HTERT RPE-1 (cell line): ENCODE data around the gene CP.

Experiments
- in situ Hi-C: fragments of 300-500 bp; cut with MboI; formaldehyde crosslinking; loops from 4 replicates; pipeline ENCODE4 v1.14.3; 2020; ENCODE audit warnings: low sequenced_read_pairs

Gene CP

DNA sequence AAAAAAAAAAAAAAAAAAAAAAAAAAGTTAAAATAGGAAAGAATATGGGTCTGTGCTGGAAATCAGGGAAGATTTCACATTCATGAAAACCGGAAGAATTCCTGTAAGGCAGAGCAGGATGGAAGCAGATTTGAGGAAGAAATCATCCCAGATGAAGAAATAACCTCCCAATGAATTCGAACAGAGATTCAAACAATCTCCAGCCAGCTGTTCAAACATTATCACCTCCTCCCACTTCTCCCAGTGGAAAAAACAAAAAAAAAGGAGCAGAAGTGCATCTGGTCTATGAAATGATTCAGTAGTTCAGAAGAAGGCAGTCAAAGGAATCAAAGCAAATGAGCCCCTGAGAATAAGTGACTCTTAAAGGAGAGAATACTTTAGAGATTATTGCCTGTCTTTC lies 33.1 kb downstream of the CP start:
- in situ Hi-C loops: no loop called here

DNA sequence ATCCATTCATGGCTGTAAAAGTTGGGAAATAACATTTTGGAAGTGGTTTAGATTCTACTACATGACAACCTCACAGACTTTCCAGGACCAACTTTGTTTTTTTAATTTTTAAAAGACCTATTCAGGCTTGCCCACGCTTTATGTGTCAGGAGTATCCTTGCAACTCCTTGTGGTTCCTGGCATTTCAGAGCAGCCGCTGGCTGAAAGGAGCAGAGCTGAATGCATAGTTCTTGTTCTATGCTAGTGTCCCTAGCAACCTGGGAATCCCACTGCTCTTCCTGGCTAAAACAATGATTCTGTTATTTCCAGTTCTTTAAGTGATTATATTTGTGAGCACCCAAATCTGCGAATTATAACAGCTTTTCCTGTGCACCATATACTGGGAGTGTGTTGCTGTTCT lies 34.9 kb downstream of the CP start:
- in situ Hi-C loops: no loop called here

DNA sequence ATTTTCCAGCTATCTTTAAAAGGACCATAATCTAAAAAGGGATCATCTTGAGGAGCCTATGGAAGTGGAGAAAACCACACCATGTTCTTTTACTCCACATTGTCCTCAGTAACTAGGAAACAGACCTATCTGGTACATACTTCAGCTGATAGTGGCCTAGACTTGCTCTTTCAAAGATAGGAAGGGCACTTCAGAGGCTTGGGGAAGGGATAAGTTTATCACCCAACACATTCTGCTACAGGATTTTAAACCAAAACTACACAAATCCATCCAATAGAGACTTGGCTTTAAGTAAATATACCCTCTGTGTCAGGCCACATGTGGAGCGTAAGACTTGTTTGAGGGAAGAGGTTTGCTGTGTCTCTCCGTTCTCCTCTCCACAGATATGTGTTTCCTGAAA lies 35.4 kb downstream of the CP start:
- in situ Hi-C loops: no loop called here

DNA sequence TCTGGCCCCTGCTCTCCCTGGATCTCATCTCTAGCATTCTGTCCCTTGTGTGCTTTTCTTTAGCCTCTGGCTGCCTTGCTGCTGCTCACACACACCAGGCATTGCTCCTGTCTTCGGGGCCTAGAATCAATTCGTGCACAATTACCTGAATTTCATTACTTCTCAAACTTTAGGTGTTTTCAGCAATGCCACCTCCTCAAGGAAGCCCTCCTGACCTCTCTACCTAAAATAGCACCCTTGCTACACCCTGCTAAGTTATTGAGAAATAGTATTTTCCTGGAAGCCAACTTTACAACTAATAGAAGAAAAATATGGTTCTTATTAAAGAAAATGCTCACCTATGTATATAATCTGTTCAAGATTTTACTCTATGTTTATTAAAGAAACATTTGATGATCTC lies 40.4 kb downstream of the CP start:
- in situ Hi-C loops: no loop called here

DNA sequence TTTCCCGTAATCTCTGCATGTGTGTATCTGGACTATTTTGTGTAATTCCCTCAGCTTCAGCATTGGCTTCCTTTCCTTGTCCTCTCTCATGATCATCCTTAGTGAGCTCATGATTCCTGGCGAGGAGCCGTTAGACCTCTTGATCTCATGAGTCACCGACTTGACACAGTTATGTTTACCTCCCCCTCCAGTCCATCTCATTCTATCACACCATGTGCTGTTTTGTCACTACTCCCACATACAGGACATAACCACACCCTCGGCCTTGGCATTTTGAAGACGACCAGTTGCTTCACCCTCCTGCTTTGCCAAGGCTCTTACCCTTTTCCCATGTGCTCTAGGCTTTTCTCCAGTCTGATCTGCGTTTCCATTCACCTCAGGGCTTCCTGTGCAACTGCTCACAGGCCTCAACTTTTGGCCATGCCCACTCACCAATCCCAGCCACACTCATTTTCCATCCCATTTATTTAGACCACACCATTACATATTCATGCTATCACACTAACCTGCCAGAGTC lies 41.5 kb downstream of the CP start:
- in situ Hi-C loops: no loop called here

DNA sequence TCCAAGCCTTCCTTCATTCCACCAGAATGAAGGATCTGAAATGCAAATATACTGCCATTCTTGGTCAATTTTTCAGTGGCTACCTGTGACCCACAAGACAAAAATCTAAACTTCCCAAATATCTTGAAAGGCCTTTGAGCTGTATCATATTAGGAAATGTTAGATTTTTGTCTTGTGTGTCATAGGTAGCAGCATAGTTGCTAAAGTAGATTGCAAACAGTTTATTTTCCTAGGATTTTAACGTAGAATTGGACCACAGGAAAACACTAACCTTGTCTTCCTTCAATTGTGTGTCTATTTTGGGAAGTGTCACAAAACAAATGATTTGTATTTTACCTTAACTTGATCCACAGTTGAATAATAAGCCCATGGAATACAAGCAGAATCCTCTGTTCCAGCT lies 42.4 kb downstream of the CP start:
- in situ Hi-C loops: no loop called here

DNA sequence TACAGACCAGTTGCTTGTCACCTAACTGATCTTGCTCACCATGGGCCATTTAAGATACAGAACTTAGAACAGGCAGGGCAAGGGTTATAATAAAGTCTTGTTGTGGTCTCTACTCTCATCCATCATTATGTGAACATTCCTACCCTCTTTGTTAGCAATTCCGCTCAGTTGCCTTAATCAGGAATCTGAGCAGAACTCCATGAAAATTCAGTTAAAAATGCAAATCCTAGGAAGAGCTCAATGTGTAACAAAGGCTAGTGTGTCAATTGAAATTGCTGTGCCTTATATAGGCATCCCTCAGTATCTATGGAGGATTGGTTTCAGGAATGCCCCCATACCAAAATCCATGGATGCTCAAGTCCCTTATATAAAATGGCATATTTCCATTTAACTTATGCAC lies 44.5 kb downstream of the CP start:
- in situ Hi-C loops: no loop called here

DNA sequence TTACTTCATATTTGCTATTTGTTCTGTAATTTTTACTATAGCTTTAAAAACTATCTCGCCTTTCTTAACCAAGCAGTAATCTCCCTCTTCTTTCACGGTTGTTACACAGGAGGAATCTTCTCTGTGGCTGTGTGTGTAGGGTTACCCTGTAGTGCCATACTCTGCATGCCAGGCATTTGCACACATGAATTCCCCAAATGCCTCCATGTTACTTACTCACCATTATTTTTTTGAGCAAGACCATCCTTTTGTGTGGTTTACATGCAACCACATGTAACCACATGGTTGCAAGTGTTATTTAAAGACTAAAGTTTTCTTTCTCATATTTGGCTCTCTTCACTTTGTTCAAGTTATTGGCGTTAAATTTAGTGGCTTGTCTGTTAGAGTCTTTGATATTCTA lies 46.7 kb downstream of the CP start:
- in situ Hi-C loops: no loop called here

DNA sequence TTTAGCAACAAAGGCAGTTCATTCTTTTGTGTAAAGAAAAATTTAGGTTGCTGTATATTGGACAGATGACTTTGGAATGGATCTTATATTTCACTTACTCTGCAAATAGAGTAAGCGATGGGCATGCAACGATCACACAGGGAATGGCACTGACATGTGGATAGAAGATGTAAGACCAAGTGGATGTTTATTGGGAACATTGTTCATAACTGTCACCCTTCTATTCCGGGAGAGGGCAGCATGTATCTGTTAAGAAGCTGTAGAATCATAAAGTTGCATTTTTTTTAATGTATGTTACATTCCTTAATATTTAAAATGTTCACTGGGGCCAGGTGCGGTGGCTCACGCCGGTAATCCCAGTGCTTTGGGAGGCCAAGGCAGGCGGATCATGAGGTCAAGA lies 51.0 kb downstream of the CP start:
- in situ Hi-C loops: no loop called here

DNA sequence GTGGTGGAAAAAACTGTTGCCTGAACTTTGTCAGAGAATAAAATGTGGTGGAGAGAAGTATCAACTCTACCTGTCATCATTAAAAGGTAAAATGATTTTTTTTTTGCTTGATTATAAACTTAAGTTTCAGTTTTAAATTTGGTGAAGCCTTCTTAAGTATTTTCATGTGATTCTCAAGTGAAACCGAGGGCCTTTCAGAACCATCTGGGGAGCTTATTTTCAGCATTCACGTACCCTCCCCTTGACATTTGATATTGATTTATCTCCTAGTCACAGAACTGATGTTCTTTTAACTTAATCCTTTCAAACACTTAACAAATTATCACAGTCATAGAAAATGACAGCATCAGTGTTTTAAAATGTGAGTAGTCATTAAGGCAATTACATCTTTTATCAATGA lies 53.7 kb downstream of the CP start:
- in situ Hi-C loops: no loop called here

DNA sequence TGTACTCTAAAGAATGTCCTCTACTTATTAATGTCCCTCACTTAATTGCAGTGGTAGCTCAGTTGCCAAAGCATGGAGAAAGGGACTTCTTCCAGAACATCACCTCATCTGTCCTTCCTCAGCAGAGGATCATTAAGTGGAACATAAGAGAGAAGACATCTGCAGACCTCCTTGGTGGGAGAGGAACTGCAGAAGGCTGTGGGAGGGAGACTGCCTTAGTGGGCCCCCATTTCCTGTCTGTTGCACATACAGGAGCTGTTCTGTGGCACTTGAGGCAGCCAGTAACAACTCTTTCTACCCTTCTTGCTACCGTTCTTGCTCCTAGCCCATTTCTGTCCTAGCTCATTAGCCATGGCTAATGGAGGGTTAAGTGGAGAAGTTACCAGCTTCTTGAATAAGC lies 58.6 kb downstream of the CP start:
- in situ Hi-C loops: no loop called here

DNA sequence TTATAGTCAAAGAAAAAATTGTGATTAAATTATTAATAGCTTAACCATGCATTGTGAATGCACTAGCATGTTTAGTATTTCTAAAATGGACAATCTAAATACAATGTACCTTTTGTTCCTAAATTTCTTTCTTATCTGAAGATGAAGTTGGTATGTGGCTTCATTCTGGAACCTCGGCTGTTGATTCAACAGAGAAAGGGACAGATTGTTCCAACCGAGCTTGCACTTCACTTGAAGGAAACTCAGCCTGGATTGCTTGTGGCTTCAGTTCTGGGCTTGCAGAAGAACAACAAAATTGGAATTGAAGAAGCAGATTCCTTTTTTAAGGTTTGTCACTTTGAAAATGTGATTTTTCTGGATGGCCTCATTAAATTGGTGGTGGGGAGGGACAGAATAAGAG lies 59.6 kb downstream of the CP start:
- in situ Hi-C loops: no loop called here

DNA sequence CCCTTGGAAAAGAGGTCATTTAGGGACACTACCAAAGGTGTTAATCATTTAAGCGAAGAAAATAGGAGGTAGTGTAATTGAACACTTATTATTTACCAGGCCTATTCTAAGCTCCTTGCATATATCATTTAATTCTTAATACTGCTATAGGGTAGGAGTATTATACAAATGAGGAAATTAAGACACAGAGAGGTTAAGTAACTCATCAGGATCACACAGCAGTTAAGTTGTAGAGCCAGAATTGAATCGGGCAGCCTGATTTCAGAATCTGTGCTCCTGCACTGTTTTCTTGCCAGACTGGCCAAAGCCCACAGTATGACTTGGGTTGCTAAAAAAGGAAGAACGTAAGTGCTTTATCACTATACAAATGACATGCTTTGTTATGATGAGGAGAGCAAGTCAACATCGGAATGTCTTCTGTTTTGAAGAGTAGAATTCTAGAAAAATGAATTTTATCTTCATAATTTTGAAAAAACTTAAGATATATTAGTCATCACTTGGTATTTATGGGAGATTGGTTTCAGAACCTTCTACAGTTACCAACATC lies 60.8 kb downstream of the CP start:
- in situ Hi-C loops: no loop called here

DNA sequence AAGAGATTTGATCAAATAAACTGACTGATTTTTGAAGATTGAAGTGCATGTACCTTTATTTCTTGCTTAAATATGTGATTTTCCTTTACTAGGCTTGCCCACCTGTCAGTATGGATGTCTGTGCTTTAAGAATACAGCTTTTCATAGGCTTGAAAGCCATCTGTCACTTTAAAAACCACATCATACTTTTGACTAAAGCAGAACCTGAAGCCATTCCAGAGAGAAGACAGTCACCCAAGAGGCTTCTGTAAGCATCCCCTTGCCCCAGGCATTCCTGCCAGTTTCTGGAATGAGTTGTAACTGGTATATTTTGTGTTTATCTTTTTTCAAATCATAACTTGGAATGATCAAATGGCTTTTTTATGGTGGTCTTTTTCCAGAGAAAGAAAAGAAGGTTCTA lies 68.2 kb downstream of the CP start:
- in situ Hi-C loops: no loop called here

DNA sequence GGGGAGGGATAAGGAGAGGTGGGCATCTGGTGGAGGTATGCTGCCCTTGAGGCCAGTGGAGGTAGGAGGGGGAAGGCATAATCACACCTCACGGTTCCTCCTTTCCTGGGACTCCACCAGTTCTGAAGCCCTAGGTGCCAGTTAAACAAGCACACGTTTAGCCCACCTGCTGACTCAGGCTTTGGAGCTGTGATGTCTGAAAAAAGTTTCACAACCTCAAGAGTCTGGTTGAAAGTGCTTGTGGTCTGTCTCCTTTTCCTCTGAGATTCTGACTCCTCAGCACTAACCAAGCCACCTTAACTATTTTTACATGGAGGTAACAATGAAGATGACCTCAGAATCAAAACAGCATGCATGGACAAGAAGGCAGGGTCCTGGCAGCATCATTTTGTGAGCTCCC lies 69.2 kb downstream of the CP start:
- in situ Hi-C loops: no loop called here

DNA sequence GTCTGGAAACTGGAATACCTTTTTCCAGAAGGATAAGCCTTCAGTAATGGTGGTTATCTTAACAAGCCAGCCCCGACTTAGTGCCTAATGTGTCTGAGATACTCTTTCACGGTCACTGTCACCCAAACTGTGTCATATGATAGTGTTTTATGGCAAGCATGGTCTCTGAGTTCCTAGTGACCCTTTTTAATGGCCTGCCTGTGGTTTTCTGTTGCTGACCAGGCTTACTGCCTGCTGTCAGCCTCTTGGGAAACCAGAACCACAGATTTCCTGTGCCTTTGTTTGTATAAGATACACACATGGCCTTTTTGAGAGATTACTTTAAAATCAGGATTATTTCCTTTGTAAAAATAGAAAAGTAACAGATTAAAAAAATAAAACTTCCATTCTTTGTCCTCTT lies 69.8 kb downstream of the CP start:
- in situ Hi-C loops: no loop called here

DNA sequence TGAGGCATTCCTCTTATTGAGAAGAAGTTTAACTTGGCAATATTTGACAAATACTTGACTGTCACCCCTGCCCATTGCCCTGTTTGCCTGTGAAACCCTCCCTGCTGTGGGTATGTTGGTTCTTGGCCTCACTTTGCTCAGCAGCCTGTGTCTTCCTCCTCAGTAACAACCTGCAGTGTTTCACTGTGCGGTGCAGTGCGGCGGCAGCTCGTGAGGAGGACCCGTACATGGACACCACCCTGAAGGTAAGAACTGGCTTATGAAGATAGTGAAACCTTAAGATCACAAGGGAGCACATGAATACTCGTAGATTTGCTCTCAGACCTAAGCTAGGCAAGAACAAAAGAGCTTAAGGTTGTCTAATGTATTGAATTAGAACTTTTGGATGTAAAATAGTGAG lies 71.2 kb downstream of the CP start:
- in situ Hi-C loops: no loop called here

DNA sequence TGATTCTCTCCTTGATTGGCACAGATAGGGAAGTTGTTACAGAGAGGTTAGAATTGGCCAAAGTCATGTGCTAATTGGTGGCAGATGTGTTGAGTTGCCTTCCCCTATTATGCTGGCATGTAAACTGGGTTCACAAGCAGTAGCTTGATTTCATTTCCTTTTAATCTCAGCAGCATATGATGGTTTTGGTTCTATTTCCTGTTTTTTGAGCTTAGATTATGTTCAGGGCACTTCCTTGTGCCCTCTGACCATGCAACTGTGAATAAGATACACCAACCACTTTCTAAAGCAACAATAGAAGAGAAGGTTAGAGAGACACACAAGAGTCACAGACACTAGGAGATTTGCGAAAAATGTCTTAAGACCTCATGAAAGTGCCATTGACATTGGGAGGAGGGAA lies 75.7 kb downstream of the CP start:
- in situ Hi-C loops: no loop called here

DNA sequence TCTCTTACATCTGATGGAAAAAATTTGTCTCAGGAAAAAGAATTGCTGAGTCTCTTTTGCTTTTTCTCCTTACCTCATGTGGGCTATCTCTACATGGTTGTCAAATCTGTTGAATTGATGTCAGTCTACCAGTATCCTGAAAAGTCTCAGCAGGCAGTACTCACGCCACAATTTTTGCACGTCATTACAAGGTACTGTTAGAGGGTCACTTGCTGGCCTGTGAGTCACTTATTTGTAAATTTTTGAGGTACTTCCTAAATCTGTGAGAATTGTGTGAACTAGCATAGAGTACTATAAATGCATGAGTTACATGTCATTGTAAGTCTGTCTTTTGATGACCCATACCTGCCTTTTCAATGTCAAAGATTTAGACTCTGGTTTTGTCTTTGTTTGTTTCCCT lies 76.3 kb downstream of the CP start:
- in situ Hi-C loops: no loop called here

DNA sequence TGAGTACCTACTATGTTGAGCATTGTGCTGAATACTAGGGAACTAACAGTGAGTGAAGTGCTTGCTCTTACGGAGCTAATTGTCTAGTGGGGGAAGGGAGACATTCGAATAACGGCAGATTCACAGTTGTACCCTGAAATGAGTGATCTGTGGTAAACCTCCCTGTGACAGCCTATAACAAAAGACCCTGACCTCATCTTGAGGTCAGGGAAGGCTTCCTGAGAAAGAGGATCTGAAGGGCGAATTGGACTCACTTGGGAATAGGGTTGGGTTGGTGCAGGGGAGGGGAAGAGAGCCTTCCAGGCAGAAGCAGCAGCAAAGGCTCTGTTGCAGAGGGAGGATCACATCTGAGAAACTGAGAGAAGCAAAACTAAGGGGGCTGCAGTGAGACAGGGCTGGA lies 78.9 kb downstream of the CP start:
- in situ Hi-C loops: no loop called here

DNA sequence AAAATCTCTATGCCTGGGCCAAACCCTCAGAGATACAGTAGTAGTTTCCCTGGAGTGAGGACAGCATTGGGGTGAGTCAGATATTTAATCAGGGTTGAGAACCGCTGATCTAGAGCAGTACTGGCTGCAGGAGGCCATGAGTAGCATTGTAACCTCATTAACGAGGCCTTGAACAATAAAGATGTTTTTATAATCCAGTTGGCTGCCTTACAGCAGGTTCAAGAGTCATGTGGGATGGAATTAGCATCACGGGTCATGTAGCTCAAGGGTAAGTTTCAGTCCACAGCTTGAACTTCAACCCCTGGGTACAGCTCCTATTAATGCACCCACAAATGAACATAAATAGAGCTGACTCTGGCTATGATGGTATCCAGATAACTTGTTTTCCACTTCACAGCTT lies 87.1 kb downstream of the CP start:
- in situ Hi-C loops: no loop called here

DNA sequence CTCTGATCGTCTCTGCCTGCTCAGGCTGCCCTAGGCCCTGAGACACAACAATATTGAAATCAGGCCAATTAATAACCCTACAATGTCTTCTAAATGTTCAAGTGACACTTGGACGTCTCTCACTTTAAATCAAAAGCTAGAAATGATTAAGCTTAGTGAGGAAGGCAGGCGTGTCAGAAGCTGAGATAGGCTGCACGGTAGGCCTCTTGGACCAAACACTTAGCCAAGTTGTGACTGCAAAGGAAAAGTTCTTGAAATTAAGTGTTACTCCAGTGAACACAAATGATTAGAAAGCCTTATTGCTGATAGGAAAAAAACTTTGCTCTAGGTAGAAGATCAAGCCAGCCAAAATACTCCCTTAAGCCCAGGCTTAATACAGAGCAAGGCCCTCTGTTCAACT lies 90.0 kb downstream of the CP start:
- in situ Hi-C loops: no loop called here

DNA sequence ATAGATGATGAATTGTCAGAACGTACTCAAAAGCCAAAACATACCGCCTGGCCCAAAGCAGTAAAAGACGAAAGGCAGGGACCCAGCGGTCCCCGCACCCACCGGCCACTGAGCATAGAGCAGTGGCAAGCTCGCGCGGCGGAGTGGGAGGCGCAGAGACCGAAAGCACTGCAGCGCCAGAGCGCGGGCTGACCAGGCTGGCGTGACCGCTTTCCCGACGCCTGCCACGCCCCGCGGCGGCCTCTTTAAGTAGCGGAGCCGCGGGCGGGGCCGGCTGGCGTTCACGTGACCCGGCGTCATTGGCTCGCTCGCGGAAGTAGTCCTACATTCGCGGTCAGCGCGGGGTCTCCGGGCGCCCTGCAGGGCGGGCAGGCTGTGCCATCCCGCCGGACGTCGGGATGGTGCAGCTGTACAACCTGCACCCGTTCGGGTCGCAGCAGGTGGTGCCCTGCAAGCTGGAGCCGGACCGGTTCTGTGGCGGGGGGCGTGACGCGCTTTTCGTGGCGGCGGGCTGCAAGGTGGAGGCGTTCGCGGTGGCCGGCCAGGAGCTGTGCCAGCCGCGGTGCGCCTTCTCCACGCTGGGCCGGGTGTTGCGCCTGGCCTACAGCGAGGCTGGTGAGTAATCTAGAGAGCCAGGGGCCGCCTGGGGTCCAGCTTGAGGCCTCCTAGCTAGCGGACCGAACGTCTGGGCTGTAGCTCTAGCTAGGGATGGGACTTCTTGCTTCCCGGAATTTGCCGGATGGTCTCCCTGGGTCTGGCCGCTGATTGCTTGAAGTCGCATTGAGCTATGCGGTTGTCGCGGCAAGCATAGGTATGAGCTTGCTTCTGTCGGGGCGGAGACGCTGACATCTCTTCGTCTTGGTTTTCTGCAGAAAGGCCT lies 92.1 kb downstream of the CP start, which contains the start of gene HPS3:
Gene HPS3 (plus strand): TSS at position 313 of the 880 bp plus-strand sequence. CDS start 86 bp downstream, at position 399.
- in situ Hi-C loops: no loop called here
